Measurements from ENCODE around the gene DNAJB7.
A peak's percentile ranks its signal among the peaks of the same experiment; 100 is the strongest.
"Not testable (repeated sequence)": the region's sequence is repeated elsewhere in the genome, so short reads cannot be mapped to it uniquely, and the experiment has no call there.

The DNAJB7 gene

GRCh38 chr22:40862013-40862412 lies at the start of gene DNAJB7:
TSS of gene DNAJB7 (minus strand) at chr22:40862113. CDS start at chr22:40861994, 119 bp downstream.
- no peak for DNase-seq

- no peak for DNase-seq
Measured at GRCh38 chr22:40908895-40909294, 47.0 kb upstream of the DNAJB7 start.

DNA sequence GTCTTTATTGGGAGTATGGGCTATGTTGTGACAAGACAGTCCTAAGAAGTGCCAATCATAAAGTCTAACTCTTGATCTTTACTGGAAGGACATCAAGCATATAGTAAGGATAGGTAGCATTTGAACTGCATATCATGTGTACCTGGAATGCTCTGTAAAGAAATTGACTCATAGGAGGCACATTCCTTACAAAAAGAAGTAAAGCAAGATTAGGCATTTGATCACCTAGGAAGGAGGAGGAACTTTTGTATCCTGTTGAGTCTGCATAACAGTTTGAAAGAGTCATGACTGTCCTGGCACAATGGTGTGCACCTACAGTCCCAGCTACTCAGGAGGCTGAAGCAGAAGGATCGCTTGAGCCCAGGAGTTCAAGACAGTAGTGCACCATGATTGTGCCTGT lies 42.2 kb upstream of the DNAJB7 start:
- DNase-seq = no peak

- no peak for DNase-seq
Measured at GRCh38 chr22:40898850-40899357, 37.0 kb upstream of the DNAJB7 start.

DNA sequence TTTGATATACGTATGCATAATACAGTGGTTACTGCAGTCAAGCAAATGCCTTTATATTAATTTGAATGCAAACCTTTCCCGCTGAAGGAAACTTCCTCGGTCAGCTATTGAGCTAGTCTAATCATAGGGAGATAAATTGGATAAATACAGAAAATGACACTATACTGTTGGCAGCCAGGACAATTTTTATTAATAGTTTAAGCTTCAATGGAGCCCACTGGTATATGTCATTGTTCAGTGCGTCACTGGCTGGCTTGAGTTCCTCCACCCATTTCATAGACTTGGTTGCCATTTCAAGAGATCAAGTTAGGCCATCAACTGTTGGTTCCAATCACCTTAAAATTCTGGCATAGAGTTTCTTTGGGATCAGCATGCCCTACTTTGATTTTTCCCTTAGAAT lies 32.5 kb upstream of the DNAJB7 start:
- DNase-seq = no peak

- DNase-seq = no peak
Measured at GRCh38 chr22:40890881-40891280, 29.0 kb upstream of the DNAJB7 start.

GRCh38 chr22:40889116-40889515 lies 27.2 kb upstream of the DNAJB7 start:
- no peak for DNase-seq

- DNase-seq = no peak
Measured at GRCh38 chr22:40878922-40879321, 17.0 kb upstream of the DNAJB7 start.

- no peak for DNase-seq
Measured at GRCh38 chr22:40877488-40877887, 15.6 kb upstream of the DNAJB7 start.

DNA sequence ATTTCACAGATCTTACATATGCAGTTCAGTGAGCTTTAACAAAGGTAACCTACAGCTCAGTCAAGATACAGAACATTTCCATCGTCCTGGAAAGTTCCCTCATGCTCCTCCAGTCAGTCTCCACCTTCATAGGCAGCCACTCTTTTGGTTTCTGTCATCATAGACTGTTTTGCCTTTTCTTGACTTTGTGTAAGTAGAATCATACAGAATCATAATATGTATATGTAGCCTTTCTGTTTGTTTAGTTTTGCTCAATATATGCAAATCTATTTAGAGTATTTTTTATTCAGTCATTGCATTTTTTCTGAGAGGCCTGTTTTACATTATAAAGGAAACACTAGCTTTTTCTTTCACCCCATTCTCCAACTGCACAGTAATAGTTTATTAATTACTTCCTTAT lies 15.0 kb upstream of the DNAJB7 start:
- no peak for DNase-seq

DNA sequence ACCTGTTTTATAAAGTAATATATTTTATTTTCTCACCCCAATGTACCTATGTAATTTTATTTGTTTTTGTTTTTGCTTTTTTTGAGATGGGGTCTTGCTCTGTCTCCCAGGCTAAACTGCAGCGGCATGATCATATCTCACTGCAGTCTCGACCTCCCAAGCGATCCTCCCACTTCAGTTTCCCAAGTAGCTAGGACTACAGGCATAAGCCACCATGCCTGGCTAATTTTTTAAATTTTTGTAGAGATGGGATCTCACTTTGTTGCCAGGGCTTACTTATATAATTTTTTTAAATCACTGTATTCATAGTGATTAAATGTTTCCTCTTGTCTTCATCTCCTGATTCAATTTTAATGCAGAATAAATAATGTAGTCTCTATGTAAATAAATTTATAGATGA lies 13.2 kb upstream of the DNAJB7 start:
- DNase-seq = no peak

GRCh38 chr22:40874016-40874415 lies 12.1 kb upstream of the DNAJB7 start:
- DNase-seq = no peak

DNA sequence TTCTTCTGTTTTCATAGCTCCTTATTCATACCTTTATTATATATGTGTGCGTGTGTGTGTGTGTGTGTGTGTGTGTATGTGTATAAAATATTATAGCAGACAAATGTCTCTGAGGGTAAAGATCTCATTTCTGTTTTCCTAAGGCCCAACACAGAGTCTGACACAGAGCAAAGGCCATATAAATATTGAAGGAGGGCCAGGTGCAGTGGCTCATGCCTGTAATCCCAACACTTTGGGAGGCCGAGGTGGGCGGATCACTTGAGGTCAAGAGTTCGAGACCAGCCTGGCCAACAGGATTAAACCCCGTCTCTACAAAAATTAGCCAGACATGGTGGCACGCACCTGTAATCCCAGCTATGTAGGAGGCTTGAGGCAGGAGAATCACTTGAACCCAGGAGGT lies 6.5 kb upstream of the DNAJB7 start:
- not testable (repeated sequence) for DNase-seq

DNA sequence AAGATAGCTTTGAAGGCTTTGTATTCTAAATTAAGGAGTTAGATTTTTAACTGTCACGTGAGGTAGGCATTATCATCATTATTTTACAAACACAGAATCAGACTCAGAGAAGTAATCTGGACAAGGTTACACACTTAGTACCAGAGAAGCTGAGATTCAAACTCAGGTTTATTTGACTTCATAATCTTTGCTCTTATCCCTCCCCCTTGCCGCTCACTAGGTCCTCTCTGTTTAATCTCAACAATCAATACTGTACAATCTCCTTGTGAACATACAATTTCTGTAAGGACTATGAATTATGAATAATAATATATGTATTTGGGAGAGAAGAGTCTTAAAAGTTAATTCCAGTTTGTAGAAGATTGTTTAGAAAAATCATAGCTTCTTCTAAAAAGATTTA lies 5.2 kb upstream of the DNAJB7 start:
- no peak for DNase-seq

DNA sequence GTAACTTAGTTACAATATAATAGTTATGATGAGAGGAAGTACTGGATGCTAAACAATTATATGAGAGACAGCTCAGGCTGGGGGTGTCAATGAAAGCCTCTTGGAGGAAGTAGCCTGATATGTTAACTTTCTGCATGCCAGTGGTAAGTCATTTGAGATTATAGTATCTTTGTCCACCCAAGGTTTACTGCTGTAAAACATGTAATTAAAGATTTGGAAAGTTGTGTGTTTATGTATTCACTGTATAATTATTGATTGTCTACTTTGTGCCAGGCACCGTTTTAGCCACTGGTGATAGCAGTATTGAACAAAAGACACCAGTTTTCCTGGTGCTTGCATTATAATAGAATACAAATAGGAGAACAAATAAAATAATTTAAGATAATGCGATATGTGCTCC lies 624 bp upstream of the DNAJB7 start:
- no peak for DNase-seq

- DNase-seq = no peak
Measured at GRCh38 chr22:40857309-40857855, 4.5 kb downstream of the DNAJB7 start.

GRCh38 chr22:40856513-40857308 lies 5.2 kb downstream of the DNAJB7 start, which contains the start of the genes ST13 and XPNPEP3:
TSS of gene ST13 (minus strand) at chr22:40856639. CDS start at chr22:40856540, 99 bp downstream.
TSS of gene XPNPEP3 (plus strand) at chr22:40857148. CDS start at chr22:40857182, 34 bp downstream.
- DNase-seq = peak; percentile 96

GRCh38 chr22:40855979-40856512 lies 5.9 kb downstream of the DNAJB7 start:
- DNase-seq = no peak

- no peak for DNase-seq
Measured at GRCh38 chr22:40855071-40855978, 6.6 kb downstream of the DNAJB7 start.

DNA sequence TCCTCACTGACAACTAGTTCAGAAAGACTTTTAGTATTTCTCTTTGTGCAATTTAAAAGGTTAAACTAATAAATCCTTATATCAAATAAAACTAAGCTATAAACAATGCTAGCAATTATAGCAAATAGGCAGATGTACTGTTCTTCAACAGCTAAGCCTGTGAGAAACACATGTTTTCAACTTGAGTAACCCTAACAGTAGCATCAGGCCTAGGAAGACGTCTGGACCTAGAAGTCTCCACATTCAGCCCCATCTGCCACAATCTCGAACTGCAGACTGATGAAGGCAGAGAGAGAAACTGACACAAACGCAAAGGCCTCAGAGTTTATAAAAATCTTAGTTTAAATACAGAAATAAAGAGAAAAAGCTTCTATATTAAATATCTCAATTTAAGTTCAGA lies 8.0 kb downstream of the DNAJB7 start:
- no peak for DNase-seq

GRCh38 chr22:40853333-40853732 lies 8.6 kb downstream of the DNAJB7 start:
- DNase-seq = no peak

DNA sequence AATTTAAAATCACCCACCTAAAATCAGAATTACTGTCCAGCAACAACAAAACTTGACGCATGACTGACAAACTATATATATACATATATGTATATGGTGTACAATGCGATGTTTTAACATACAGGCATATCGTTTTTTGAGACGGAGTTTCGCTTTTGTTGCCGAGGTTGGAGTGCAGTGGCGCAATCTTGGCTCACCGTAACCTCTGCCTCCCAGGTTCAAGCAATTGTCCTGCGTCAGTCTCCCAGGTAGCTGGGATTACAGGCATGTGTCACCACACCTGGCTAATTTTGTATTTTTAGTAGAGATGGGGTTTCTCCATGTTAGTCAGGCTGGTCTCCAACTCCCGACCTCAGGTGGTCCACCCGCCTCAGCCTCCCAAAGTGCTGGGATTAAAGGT lies 16.1 kb downstream of the DNAJB7 start:
- DNase-seq = not testable (repeated sequence)

- no peak for DNase-seq
Measured at GRCh38 chr22:40844951-40845350, 17.0 kb downstream of the DNAJB7 start.
